Panc1 (cell line): ENCODE measurements around the gene CHST11. TPM values are rescaled to one million over a fixed set of nuclear protein-coding genes. Genes with fewer than 3 reads are reported as not detected.

Source experiments
- ATAC-seq: fragments of 200-7000 bp; cut with Tn5 transposase; 2 replicates; pipeline ENCODE4 v1.9.1; 2020; ENCODE audit warnings: mild to moderate bottlenecking, moderate library complexity
- BruUV-seq: library from RNA; stranded (reverse); fragments of 400-500 nt; replicated peaks from 2 replicates; lab custom pipeline; 2021; lab: Mats Ljungman, UMichigan
- CTCF ChIA-PET: fragments of 300-600 bp; sonication (Branson Sonifier 250); formaldehyde crosslinking; loops from one replicate; lab custom pipeline; 2022; ENCODE audit warnings: antibody characterized with exemption; lab: Charles Lee
- POLR2A ChIA-PET: fragments of 300-600 bp; sonication (Branson Sonifier 250); formaldehyde crosslinking; loops from one replicate; lab custom pipeline; 2022; ENCODE audit warnings: antibody characterized with exemption; lab: Charles Lee
- DNase-seq: peaks from one replicate; pipeline ENCODE4 v3.0.0-alpha.2; 2010; ENCODE audit warnings: low read depth, low spot score
- H3K27ac ChIP-seq: 2 replicates; pipeline ENCODE4 v1.5.1; 2011; ENCODE audit warnings: mild to moderate bottlenecking, low read length, inconsistent platforms
- H3K27me3 ChIP-seq: fragments of 200-500 bp; sonication (Bioruptor generic); 2 replicates; pipeline ENCODE4 v1.6.0; 2014; ENCODE audit warnings: low read length, inconsistent platforms; ENCODE audit not compliant: control insufficient read depth, insufficient read depth
- H3K36me3 ChIP-seq: fragments of 200-500 bp; sonication (Bioruptor generic); 2 replicates; pipeline ENCODE4 v1.5.1; 2014; ENCODE audit warnings: inconsistent platforms, mild to moderate bottlenecking, low read length, moderate library complexity; ENCODE audit not compliant: control insufficient read depth, insufficient read depth
- H3K4me1 ChIP-seq: 2 replicates; pipeline ENCODE4 v1.5.1; 2011; ENCODE audit warnings: inconsistent platforms, mild to moderate bottlenecking, low read length, moderate library complexity; ENCODE audit not compliant: control insufficient read depth, insufficient read depth
- H3K4me3 ChIP-seq, 2 experiments: 2 replicates each; pipeline ENCODE4 v1.5.1; 2011 to 2012; ENCODE audit warnings: low read depth in 2 of 2, low read length in 2 of 2, mild to moderate bottlenecking in 2 of 2, inconsistent platforms in 1 of 2, moderate library complexity in 1 of 2
- H3K9me3 ChIP-seq: fragments of 200-500 bp; sonication (Bioruptor generic); 2 replicates; pipeline ENCODE4 v1.5.1; 2014; ENCODE audit warnings: low read depth, mild to moderate bottlenecking, inconsistent platforms, low read length, moderate library complexity; ENCODE audit not compliant: control insufficient read depth, insufficient read depth
- CTCF ChIP-seq: fragments of 450-650 bp; IDR thresholded peaks from 2 replicates; pipeline ENCODE4 v1.5.1; 2017; ENCODE audit warnings: mild to moderate bottlenecking
- POLR2AphosphoS5 ChIP-seq: IDR thresholded peaks from 2 replicates; pipeline ENCODE4 v1.6.1; 2012; ENCODE audit warnings: mild to moderate bottlenecking, low read depth, low read length, moderate library complexity
- SIN3A ChIP-seq: IDR thresholded peaks from 2 replicates; pipeline ENCODE4 v1.6.1; 2012; ENCODE audit warnings: low read depth, mild to moderate bottlenecking, low read length, moderate library complexity, borderline replicate concordance; ENCODE audit not compliant: insufficient read depth
- TCF7L2 ChIP-seq: IDR thresholded peaks from 2 replicates; pipeline ENCODE4 v1.6.1; 2011; ENCODE audit warnings: mild to moderate bottlenecking, low read depth, low read length, inconsistent platforms
- in situ Hi-C: cut with HindIII; loops from 2 replicates; pipeline ENCODE4 v1.10.0; 2016; ENCODE audit warnings: low sequenced_read_pairs, low pct_unique_long_range_greater_than_20kb
- intact Hi-C: fragments of 100-400 bp; cut with micrococcal nuclease; formaldehyde crosslinking; loops from one replicate; pipeline ENCODE4 v1.10.0; 2022; ENCODE audit not compliant: unreplicated experiment
- total RNA-seq: library from RNA; stranded (reverse); gene quantifications from one replicate; pipeline ENCODE4 v1.2.1, GENCODE V29; 2021; ENCODE audit not compliant: unreplicated experiment
- TF ChIP-seq, protein P1 (sequence below), 2 experiments: IDR thresholded peaks; 2 replicates each; pipeline ENCODE4 v1.6.1; 2011 to 2012; ENCODE audit warnings: low read depth in 2 of 2, control low read depth in 1 of 2, low read length in 1 of 2, mild to moderate bottlenecking in 1 of 2, moderate library complexity in 1 of 2; ENCODE audit not compliant: insufficient read depth in 1 of 2

Gene CHST11
- total RNA-seq, 1 experiment from 2014 or later = 11.4 TPM

DNA sequence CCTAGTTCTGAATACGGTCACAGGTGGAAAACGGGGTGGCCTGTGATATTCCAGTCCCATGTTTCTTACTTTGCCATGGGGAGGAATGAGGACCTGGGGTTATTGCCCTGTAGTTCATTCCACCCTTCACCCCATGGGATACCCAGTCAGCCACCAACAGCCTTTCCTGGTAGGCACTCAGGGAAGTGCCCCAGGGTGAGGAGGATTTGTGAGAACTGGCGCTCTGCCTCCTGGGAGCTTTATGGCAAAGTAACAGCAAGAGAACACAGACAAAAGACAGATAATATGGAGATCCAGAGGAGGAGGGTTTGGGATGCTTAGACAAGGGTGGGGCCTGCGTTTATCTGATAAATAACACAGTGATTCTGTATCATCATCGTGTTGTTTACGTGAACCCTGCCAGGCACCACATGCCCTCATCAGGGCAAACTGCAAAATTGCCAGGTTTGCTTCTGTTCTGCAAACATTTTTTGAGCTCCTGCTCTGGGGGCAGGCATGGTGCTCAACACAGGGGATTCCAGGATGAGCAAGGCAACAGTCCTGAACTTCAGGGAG, 277.9 kb downstream of the CHST11 start:
- TF ChIP-seq TCF7L2 (no peak), POLR2AphosphoS5 (no peak), CTCF (no peak), SIN3A (no peak)
- Histone ChIP-seq H3K9me3 (no peaks in the 10 kb centered on the region), H3K27ac (no peak overlapping the region), H3K27me3 (no peaks in the 10 kb centered on the region), H3K4me1 (0 out of 2 replicates have a peak, but pooled peaks cover 3% of the 10 kb centered on the region), H3K4me3 (no peak overlapping the region), H3K36me3 (no peaks in the 10 kb centered on the region)
- BruUV-seq = no TSS peak
- POLR2A ChIA-PET = interaction anchor here (0.5 kb wide), 2 partner anchors 22 to 54 kb away, joined by 3 to 6 read pairs; no protein-coding TSS in a partner anchor
- intact Hi-C loops (no loop called here), in situ Hi-C loops (no loop called here)
- CTCF ChIA-PET = no interaction called here
- DNase-seq (no peak), ATAC-seq (no peak)

- no peak overlapping the region for H3K4me3 ChIP-seq
- H3K36me3 ChIP-seq = no peaks in the 10 kb centered on the region
- no peaks in the 10 kb centered on the region for H3K9me3 ChIP-seq
- ATAC-seq = no peak
- no peaks in the 10 kb centered on the region for H3K27me3 ChIP-seq
- CTCF ChIA-PET = no interaction called here
- POLR2A ChIA-PET = no interaction called here
- in situ Hi-C loops (no loop called here), intact Hi-C loops (no loop called here)
- BruUV-seq = no TSS peak
- H3K4me1 ChIP-seq = 0 out of 2 replicates have a peak, but pooled peaks cover 3% of the 10 kb centered on the region
- TF ChIP-seq POLR2AphosphoS5 (no peak), SIN3A (no peak), CTCF (no peak), TCF7L2 (no peak)
- TF ChIP-seq, protein P1, sequence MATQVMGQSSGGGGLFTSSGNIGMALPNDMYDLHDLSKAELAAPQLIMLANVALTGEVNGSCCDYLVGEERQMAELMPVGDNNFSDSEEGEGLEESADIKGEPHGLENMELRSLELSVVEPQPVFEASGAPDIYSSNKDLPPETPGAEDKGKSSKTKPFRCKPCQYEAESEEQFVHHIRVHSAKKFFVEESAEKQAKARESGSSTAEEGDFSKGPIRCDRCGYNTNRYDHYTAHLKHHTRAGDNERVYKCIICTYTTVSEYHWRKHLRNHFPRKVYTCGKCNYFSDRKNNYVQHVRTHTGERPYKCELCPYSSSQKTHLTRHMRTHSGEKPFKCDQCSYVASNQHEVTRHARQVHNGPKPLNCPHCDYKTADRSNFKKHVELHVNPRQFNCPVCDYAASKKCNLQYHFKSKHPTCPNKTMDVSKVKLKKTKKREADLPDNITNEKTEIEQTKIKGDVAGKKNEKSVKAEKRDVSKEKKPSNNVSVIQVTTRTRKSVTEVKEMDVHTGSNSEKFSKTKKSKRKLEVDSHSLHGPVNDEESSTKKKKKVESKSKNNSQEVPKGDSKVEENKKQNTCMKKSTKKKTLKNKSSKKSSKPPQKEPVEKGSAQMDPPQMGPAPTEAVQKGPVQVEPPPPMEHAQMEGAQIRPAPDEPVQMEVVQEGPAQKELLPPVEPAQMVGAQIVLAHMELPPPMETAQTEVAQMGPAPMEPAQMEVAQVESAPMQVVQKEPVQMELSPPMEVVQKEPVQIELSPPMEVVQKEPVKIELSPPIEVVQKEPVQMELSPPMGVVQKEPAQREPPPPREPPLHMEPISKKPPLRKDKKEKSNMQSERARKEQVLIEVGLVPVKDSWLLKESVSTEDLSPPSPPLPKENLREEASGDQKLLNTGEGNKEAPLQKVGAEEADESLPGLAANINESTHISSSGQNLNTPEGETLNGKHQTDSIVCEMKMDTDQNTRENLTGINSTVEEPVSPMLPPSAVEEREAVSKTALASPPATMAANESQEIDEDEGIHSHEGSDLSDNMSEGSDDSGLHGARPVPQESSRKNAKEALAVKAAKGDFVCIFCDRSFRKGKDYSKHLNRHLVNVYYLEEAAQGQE (IDR thresholded peaks at IDR 0.05; ENCODE audit: insufficient read depth in 1 of 2, low read depth in 2 of 2, low read length in 1 of 2) = no peak
- no peak for DNase-seq
- no peak overlapping the region for H3K27ac ChIP-seq
Measured at GRCh38 chr12:104735801-104736200, 279.1 kb downstream of the CHST11 start.
